Central memory CD8-positive, alpha-beta T cell (primary cell): Measurements from ENCODE around the gene NOC2L.

Experiments used
- ATAC-seq: fragments of 150-1000 bp; cut with Tn5 transposase; replicated peaks from 2 replicates; pipeline ENCODE4 v1.10.0; 2022; ENCODE audit warnings: mild to moderate bottlenecking, moderate FRiP score, moderate number of reproducible peaks; ENCODE audit not compliant: poor library complexity, severe bottlenecking; ENCODE audit errors: extremely low read depth
- DNase-seq, 2 donors: peaks; one replicate each; pipeline ENCODE4 v3.0.0; 2021; ENCODE audit warnings: low spot score in 2 of 2
- H3K27ac Mint-ChIP-seq: one replicate; pipeline ENCODE4 v1.8.0; 2022; ENCODE audit warnings: low read depth, mild to moderate bottlenecking, moderate library complexity, mixed read lengths
- H3K27me3 Mint-ChIP-seq: one replicate; pipeline ENCODE4 v1.8.0; 2022; ENCODE audit warnings: mixed read lengths
- H3K36me3 Mint-ChIP-seq: one replicate; pipeline ENCODE4 v1.8.0; 2022; ENCODE audit warnings: mild to moderate bottlenecking, moderate library complexity, mixed read lengths; ENCODE audit not compliant: insufficient read depth
- H3K4me1 Mint-ChIP-seq: one replicate; pipeline ENCODE4 v1.8.0; 2022; ENCODE audit warnings: mixed read lengths
- H3K4me3 Mint-ChIP-seq: one replicate; pipeline ENCODE4 v1.8.0; 2022; ENCODE audit warnings: mild to moderate bottlenecking, moderate library complexity, mixed read lengths
- H3K9me3 Mint-ChIP-seq: one replicate; pipeline ENCODE4 v1.8.0; 2022; ENCODE audit warnings: mixed read lengths

The NOC2L gene

DNA sequence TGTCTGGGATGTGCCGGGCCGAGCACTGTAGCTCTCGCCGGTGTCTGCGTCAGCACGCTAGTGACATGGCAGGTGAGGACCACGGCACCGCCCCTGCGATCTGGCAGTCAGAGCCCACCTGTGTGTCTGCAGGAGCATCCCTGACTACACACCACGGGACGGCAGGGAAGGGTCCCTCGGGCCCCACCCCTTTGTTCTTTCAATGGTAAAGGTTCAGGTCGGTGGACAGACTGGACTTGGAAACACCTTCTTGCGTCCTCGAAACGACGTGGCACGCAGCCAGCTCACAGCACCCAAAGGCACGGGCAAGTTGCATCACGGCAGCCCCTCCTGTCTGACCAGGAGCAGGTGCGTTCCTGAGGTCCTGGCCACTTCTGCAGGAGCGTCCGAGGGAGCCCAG lies 39.0 kb downstream of the NOC2L start:
- Mint-ChIP-seq H3K4me3 (no peak overlapping the region), H3K27me3 (peaks cover 70% of the 10 kb centered on the region), H3K9me3 (no peaks in the 10 kb centered on the region), H3K36me3 (peaks cover 2% of the 10 kb centered on the region), H3K27ac (no peak overlapping the region), H3K4me1 (peaks cover 10% of the 10 kb centered on the region)
- DNase-seq: no peak
- ATAC-seq: no peak

GRCh38 chr1:919271-919872 lies 39.7 kb downstream of the NOC2L start:
- Mint-ChIP-seq H3K27ac (no peak overlapping the region), H3K4me1 (peaks cover 10% of the 10 kb centered on the region), H3K4me3 (no peak overlapping the region), H3K36me3 (peaks cover 2% of the 10 kb centered on the region), H3K9me3 (no peaks in the 10 kb centered on the region), H3K27me3 (peaks cover 76% of the 10 kb centered on the region)
- no peak for DNase-seq
- no peak for ATAC-seq

DNA sequence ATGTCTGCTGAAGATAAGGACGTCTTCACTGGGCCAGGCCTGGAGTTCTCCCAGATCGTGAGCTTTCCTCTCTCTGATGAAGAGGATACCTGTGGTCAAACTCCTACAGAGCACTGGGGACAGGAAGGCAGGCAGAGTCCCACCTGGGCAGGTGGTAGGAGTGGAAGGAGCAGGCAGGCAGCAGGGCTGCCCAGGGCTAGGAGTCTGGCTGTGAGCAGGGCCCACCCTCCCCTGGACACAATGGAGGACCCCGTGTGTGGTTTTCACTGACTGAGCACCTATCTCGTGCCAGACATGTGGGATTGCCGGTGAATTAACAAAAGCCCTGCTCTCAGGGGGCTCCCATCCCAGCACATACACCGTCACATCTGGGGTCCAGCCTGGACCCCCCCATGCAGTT lies 40.2 kb downstream of the NOC2L start:
- ATAC-seq (no peak), DNase-seq (no peak)
- no peaks in the 10 kb centered on the region for H3K9me3 Mint-ChIP-seq
- no peak overlapping the region for H3K27ac Mint-ChIP-seq
- H3K27me3 Mint-ChIP-seq: peaks cover 81% of the 10 kb centered on the region
- no peak overlapping the region for H3K4me3 Mint-ChIP-seq
- peaks cover 2% of the 10 kb centered on the region for H3K36me3 Mint-ChIP-seq
- peaks cover 10% of the 10 kb centered on the region for H3K4me1 Mint-ChIP-seq

DNA sequence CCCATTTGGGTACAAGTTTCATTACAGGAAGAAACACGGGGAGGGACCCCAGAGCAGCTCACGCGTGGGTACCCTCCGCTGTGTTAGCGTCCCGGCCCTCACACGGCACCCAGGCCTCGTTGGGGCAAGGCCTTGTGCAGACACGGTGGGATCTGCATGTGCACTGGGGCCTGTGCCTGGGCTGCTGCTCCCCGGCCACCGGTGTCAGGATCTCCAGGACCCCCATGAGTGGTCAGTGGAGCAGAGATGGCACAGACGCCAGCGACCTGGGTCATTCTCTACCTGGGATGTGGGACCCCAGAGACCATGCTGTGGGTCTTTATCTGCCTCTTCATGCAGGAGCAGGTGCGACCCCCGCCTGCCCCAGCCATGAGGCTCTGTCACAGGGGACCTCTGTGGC lies 40.7 kb downstream of the NOC2L start:
- Mint-ChIP-seq H3K27ac (no peak overlapping the region), H3K9me3 (no peaks in the 10 kb centered on the region), H3K27me3 (peaks cover 85% of the 10 kb centered on the region), H3K4me1 (peaks cover 10% of the 10 kb centered on the region), H3K36me3 (peaks cover 2% of the 10 kb centered on the region), H3K4me3 (no peak overlapping the region)
- DNase-seq: no peak
- ATAC-seq: no peak

GRCh38 chr1:917466-918091 lies 41.5 kb downstream of the NOC2L start:
- DNase-seq: no peak
- Mint-ChIP-seq H3K27ac (no peak overlapping the region), H3K4me1 (peaks cover 8% of the 10 kb centered on the region), H3K9me3 (no peaks in the 10 kb centered on the region), H3K27me3 (peaks cover 85% of the 10 kb centered on the region), H3K4me3 (no peak overlapping the region), H3K36me3 (no peaks in the 10 kb centered on the region)
- ATAC-seq: no peak

DNA sequence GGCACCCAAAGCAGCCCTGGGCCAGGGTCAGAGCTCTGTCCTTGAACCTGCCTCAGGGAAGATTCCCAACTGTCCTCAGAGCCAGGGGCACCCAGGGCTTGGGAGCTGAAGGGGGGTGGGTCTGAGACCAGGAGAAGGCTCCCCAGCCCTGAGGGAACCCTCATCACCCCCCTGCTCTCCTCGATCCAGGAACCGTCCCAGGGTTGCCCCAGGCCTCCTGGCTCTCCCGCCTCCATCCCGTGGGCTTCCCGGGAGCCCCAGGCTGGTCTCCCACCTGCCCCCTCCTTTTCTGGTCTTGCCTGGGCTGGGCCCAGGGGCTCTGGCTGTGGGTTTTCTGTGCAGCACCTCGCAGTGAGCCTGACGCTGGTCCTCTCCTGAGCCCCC lies 42.0 kb downstream of the NOC2L start:
- H3K27me3 Mint-ChIP-seq: peaks cover 85% of the 10 kb centered on the region
- ATAC-seq (no peak), DNase-seq (no peak)
- H3K9me3 Mint-ChIP-seq: no peaks in the 10 kb centered on the region
- peaks cover 12% of the 10 kb centered on the region for H3K4me1 Mint-ChIP-seq
- no peak overlapping the region for H3K4me3 Mint-ChIP-seq
- H3K36me3 Mint-ChIP-seq: peaks cover 1% of the 10 kb centered on the region
- no peak overlapping the region for H3K27ac Mint-ChIP-seq

GRCh38 chr1:916173-917075 lies 42.6 kb downstream of the NOC2L start:
- H3K4me1 Mint-ChIP-seq: peaks cover 11% of the 10 kb centered on the region
- peaks cover 84% of the 10 kb centered on the region for H3K27me3 Mint-ChIP-seq
- H3K9me3 Mint-ChIP-seq: no peaks in the 10 kb centered on the region
- H3K27ac Mint-ChIP-seq: no peak overlapping the region
- no peak for DNase-seq
- peaks cover 1% of the 10 kb centered on the region for H3K36me3 Mint-ChIP-seq
- H3K4me3 Mint-ChIP-seq: no peak overlapping the region
- no peak for ATAC-seq

GRCh38 chr1:915295-916172 lies 43.5 kb downstream of the NOC2L start:
- no peaks in the 10 kb centered on the region for H3K9me3 Mint-ChIP-seq
- H3K36me3 Mint-ChIP-seq: peaks cover 1% of the 10 kb centered on the region
- peaks cover 84% of the 10 kb centered on the region for H3K27me3 Mint-ChIP-seq
- H3K4me3 Mint-ChIP-seq: no peak overlapping the region
- no peak for ATAC-seq
- DNase-seq: no peak
- H3K27ac Mint-ChIP-seq: no peak overlapping the region
- H3K4me1 Mint-ChIP-seq: peaks cover 13% of the 10 kb centered on the region

- DNase-seq: no peak
- no peak for ATAC-seq
- Mint-ChIP-seq H3K27me3 (peaks cover 79% of the 10 kb centered on the region), H3K4me1 (peaks cover 13% of the 10 kb centered on the region), H3K4me3 (no peak overlapping the region), H3K36me3 (peaks cover 1% of the 10 kb centered on the region), H3K9me3 (no peaks in the 10 kb centered on the region), H3K27ac (no peak overlapping the region)
Measured at GRCh38 chr1:914891-915280, 44.2 kb downstream of the NOC2L start.

GRCh38 chr1:914131-914890 lies 44.7 kb downstream of the NOC2L start:
- H3K27me3 Mint-ChIP-seq: peaks cover 79% of the 10 kb centered on the region

GRCh38 chr1:913491-914130 lies 45.4 kb downstream of the NOC2L start:
- H3K27me3 Mint-ChIP-seq: peaks cover 72% of the 10 kb centered on the region
- H3K27ac Mint-ChIP-seq: no peak overlapping the region
- no peak for ATAC-seq
- H3K9me3 Mint-ChIP-seq: no peaks in the 10 kb centered on the region
- no peak for DNase-seq
- peaks cover 13% of the 10 kb centered on the region for H3K4me1 Mint-ChIP-seq
- H3K36me3 Mint-ChIP-seq: peaks cover 1% of the 10 kb centered on the region
- H3K4me3 Mint-ChIP-seq: no peak overlapping the region

More at GRCh38 chr1:914131-914890, 44.7 kb downstream of the NOC2L start:
- H3K36me3 Mint-ChIP-seq: peaks cover 1% of the 10 kb centered on the region
- peaks cover 13% of the 10 kb centered on the region for H3K4me1 Mint-ChIP-seq
- no peaks in the 10 kb centered on the region for H3K9me3 Mint-ChIP-seq
- ATAC-seq (no peak), DNase-seq (no peak)
- no peak overlapping the region for H3K27ac Mint-ChIP-seq
- H3K4me3 Mint-ChIP-seq: no peak overlapping the region
